GM18909 (cell line): ENCODE measurements around the gene ANKRD31.

Experiments
- ATAC-seq: cut with Tn5 transposase; IDR thresholded peaks from one replicate; pipeline ENCODE4 v1.9.1; 2021; ENCODE audit warnings: mild to moderate bottlenecking; ENCODE audit not compliant: unreplicated experiment, poor library complexity

ANKRD31 gene

DNA sequence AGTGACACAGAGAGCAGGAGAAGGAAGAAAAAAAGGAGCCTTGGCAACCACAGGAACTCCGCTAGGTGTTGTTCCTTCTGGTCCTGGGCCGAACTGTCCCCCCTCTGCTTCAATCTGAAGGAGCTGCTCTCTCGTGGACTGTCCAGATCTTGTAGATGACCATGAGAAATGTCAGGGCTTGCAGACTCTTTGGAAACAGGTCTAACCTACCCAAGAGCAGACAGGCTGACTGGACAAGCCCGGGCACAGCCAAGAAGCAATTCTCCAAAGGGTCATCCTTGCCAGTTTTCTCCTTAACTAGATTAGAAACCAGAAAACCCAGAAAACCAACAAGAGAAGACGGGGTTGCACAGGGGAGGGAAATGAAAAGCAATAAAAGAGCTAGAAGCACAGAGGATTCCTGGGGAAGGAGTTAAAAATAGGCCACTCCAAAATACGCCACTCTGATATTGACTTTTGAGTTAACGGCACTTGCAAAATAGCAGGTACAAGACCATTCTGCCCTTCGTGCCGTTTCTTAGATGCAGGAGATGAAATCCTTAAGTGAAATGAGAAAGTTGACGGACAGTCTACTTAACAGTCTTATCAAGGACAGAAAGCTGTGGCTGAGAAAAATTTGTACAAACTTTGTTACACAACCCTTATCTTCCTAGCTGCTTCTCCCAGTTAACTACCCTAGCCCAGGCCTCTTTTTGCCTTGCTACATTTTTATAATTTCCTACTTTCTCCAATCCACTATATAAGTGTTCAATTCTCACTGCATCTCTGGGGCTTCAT is 190.1 kb downstream of the ANKRD31 start:
- ATAC-seq: no peak

DNA sequence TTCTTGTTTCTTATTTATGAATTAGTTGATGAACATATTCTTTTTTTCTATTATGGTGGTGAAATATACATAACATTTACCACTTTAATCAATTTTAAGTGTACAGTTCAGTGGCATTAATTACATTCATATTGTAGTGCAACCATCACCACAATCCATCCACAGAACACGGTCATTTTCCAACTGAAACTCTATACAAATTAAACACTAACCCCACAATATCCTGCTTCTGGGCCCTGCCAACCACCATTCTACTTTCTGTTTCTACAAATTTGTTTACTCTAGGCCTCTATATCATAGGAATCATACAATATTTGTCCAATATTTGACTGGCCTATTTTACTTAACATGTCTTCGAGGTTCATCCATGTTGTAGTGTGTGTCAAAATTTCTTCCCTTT is 191.6 kb downstream of the ANKRD31 start:
- no peak for ATAC-seq

DNA sequence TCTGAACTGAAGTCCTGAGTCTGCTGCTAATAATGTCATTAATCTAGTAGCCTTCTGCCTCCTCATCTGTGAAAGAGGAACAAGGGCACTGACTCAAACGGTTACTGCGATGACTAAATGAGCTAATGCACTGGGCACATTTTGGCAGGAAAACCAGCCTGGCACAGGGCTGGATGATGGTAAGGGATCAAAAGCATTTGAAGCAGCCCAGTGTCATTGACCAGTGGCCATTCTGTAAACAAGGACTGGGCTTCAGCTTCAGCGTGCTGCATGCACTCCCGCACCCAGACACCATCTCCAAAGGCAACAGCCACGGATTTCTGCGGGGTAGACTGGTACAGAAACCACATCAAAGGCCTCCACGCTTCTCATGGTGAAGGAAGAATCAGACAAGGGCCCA is 192.3 kb downstream of the ANKRD31 start:
- no peak for ATAC-seq

DNA sequence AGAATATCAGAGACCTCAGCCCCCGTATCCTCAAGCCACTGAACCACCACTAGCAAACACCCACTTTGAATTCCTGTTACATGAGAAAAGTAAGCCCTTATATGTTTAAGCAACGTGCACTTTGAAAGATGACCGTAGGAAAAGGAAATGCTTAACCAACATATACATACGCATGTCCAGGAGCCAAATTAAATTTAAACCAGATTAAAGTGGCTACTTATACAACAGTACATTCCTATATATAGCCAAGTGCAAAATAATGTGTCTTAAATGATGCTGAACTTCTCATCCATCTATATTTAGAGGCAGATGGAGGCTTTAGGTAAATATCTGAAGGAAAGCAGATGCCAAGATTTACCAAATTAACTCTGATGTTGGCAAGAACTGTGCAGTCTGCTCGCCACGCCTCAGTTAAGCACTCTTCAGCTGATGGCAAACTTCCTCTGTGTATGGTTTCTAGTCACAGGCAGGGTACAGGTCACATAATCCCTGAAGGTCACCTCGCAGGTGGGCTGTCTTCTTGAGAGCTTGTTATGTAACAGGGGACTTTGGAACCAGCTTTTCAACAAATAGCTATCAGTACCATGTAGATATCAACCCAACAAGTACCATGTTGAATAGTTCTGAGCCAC is 192.9 kb downstream of the ANKRD31 start:
- no peak for ATAC-seq

DNA sequence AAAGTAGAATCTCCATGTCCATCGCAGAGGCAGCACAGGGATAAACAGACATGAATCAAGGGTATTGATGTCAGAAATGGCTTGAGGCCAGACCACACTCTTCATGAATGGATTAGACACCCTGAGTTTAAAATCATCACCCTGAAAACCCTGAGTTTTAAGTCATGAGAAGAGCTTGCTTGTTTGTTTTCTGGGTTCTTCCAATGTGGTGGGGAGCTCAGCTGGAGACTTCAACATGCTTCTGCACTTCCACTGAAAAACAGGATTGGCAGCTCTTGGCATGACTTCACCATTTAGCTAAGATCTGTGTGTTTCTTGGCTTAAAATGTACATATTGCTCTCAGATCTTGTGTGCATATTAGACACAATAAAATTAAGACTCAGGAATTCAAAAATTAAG is 194.2 kb downstream of the ANKRD31 start:
- ATAC-seq: no peak

DNA sequence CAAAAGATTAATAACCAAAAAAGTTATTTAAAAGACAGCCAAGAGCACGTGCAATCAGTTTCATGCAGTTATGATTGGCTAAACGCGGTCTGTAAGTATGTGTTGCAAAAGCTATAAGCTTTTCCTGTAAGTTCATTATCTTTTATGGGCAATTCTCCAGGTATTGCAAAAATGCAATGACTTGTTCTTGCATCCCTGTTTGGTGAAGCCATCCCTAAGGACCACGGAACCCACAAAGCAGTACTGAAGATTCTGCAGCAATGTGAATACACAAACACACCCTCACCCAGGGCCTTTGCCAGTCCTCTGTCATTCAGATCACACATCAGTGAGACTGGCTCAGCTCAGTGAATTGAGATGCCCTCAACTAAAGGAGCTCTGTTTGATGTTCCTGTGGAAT is 195.7 kb downstream of the ANKRD31 start:
- no peak for ATAC-seq

DNA sequence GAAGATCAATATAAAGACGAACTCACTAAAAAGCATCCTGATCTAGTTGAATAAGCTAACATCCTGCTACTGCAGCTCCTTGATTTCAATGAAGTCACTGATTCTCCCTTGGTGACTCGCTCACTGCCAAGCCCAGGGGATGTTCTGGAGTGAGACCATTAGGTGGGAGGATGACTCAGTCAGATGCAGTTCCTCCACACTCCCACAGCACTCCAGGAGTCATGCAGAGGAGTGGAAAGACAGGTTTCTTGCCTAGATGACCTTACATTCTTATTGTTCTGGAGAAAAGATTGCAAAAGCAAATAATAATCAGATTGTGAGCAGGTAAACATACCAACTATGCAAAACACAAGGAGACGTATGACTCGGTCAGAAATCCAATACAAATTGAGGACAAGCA is 199.6 kb downstream of the ANKRD31 start:
- ATAC-seq: no peak

DNA sequence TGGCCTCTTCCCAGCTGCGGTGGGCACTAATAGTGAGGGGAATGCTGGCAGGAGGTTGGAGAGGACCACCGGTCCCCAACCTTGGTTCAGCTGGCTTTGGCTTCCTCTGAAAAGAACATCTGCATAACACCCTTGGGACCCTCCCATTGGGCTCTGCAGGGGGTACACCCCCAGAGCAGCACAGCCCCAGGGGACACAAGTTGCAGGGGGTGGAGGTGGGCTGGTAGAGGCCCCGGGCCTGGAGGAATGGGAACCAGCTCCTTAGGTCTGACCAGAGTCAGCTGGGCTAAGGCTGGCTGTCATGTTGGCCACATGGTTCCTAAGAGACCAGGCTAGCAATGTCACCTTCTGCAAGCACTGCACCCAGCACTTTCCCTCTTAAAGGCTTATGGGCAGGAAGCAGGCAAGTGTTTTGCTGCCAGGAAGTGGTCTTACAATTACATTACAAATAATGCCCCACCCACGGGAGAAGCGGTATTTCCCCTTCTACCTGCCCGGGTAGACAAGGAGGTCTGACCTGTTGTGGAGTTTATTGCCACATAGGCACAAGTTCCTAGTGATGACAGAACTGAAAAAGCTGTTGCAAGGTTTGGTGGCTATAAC is 202.4 kb downstream of the ANKRD31 start:
- no peak for ATAC-seq

DNA sequence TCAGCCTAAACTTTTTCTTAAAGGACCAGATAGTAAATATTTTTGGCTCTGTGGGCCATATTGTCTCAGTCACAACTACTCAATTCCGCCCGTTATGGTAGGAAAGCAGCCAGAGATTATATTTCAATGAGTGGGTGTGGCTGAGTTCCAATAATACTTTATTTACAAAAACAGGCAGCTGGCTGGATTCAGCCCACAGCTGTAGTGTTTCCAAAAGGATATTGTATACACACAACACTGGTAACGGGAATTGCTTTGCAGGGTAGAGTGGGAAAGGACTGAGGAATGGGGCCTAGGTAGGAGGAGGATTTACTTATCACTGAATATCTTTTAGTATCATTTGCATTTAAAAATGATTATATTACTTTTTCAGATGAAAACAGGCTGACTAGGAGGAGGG is 205.3 kb downstream of the ANKRD31 start:
- ATAC-seq: no peak

DNA sequence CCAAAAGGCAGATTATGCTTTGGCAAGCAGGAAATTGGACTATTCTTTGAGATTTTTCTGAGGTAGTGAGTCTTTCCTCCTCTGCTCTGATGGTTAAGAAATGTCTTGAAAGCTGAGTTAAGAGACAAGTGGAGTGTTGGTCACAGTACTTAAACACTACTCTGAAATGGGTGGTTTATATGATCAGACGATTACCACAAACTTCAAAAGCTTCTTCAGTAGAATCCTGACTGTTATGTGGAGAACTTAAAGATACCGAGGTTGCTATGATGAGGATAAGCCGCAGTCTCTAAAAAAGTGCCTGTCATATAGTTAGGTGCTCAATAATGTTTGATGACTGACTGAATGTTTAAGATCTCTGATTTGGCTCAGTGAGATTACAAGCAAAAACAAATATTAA is 208.6 kb downstream of the ANKRD31 start:
- no peak for ATAC-seq

DNA sequence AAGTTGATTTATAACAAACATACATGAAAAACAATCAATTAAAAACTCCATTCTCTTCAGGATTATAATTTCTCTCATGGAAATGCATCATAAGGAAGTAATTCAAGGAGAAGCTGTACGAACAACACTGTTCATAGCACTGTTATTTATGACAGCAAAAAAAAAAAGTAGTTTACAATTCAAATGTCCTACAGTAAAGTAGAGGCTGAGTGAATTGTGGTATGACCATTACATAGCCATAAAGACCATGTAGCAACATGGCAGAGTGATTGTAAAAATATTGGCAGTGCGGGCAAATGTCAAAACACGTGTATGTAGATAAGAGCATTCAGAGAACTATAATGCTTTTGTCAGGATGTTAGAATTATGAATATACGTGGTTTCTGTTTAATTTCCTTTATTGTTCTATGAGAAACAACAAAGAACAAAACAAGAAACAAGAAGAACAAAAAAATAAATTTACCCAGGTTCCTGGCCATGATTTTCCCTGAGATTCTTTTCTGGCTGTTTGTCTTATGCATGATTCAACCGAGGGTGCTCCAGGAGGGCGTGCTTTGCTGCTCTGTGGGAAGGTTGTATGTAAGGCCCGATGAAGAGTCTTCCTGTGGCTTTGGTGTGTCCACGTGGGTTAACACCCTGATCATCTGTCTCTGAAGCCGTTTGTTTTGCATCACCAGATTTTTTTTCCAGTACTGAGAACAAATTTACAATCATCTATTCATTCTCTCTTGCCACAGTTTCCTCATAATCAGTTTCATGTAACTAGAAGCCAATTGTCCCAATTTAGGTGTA is 213.1 kb downstream of the ANKRD31 start:
- no peak for ATAC-seq

DNA sequence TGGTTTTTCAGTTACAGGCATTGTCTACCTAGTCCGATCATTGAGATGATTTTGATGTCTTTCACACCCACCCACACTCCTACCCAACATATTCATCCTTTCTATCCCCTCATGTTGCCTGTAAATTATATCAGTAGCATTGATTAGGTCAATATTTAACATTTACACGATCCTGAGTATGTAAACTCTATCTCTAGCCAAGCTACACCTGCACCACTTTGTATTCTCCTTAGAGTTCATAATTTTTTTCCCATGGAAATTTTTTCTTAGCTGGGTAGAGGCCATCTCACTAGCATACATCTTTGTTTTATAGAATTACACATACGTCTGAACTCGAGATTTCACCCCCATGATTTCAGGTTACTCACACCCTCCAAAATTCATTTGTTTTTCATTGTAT is 214.9 kb downstream of the ANKRD31 start:
- no peak for ATAC-seq

DNA sequence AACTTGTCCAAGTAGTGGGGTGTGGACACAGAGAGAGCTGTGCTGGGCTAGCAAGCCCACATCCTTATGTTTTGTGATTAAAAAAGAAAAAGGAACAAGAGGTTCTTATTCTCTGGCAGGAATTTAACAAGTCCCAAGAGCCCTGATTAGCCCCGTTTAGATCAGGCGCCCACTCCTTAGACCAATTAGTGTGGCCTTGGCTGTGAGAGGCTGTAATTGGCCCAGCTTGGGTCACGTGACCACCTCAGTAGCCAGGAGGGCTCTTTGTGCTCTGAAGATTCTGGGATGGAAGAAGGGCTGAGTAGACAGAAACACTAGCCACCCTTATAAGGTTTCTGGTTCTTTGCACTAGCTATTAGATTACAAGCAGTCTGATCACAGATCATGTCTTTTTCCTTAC is 215.5 kb downstream of the ANKRD31 start:
- no peak for ATAC-seq

DNA sequence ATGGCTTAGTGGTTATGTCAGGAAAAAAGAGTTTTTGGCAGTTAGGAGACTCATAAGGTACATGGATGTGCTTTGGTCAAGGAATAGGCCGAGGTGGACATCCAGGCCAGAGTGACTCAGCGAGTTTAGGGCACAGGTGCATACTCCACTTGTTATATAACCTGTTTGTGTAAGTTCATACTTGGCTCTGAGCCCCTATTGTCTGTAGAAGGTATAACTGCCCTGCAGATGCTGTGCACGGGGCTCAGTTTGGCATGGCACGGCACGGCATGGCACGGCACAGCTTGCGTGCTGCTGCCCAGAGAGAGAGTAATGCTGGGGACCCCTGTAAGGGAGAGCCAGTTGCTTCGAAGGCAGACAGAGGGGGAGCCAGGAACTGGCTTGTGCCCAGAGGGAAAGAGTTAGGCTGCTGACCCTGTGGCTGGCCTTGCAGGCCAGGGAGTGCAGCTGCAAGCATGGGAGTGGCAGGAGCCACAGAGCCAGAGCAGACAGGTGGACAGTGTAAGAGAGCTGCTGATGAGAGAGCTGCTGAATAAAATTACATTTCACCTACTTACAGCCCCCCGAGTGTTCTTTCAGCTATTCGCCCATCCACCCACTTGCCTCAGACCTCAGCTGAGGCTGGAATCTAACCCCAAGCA is 216.5 kb downstream of the ANKRD31 start:
- ATAC-seq: no peak

DNA sequence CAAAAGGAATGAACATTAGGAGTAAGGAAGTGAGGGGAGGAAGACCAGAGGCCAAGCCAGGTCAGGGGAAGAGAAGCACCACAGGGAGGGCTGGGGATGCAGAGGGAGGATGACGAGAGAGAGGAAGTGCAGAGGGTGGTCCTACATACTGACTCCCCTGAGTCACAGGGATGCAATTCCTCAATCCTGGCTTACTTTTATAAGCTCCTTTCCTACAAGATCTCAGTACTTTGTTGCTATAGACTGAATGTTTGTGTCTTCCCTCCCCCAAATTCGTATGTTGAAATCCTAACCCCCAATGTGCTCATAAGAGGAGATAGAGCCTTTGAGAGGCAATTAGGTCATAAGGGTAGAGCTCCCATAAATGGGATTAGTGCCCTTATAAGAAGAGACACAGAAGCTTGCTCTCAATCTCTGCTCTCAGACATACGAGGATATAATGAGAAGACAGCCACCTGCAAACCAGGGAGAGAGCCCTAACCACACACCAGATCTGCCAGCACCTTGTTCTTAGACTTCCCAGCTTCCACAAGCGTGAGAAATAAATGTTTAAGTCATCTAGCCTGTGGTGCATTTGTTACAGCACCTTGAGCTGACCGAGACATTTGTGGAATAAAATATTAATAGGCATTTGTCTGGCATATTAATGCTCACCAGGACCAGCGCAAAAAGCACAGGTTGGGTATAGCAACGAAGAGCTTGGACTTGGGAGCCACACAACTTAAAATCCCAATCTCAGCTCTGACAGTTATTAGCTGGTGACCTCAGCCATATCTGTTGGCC is 217.7 kb downstream of the ANKRD31 start:
- no peak for ATAC-seq
